ENCODE results near the gene ADPRS.

- TF ChIP-seq EP300 (IDR thresholded peaks at IDR 0.05) (no peak), POLR2AphosphoS5 (IDR thresholded peaks at IDR 0.05) (no peak), POLR2A (IDR thresholded peaks at IDR 0.05) (no peak)
- TF ChIP-seq, protein P1, sequence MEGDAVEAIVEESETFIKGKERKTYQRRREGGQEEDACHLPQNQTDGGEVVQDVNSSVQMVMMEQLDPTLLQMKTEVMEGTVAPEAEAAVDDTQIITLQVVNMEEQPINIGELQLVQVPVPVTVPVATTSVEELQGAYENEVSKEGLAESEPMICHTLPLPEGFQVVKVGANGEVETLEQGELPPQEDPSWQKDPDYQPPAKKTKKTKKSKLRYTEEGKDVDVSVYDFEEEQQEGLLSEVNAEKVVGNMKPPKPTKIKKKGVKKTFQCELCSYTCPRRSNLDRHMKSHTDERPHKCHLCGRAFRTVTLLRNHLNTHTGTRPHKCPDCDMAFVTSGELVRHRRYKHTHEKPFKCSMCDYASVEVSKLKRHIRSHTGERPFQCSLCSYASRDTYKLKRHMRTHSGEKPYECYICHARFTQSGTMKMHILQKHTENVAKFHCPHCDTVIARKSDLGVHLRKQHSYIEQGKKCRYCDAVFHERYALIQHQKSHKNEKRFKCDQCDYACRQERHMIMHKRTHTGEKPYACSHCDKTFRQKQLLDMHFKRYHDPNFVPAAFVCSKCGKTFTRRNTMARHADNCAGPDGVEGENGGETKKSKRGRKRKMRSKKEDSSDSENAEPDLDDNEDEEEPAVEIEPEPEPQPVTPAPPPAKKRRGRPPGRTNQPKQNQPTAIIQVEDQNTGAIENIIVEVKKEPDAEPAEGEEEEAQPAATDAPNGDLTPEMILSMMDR (IDR thresholded peaks at IDR 0.05), result no peak
Measured at GRCh38 chr1:36143424-36143823, 54.7 kb downstream of the ADPRS start.

All from gastroesophageal sphincter (tissue), 3 donors.